Brain microvascular endothelial cell (primary cell): Measurements from ENCODE around the gene ALPL.
A peak's percentile ranks its signal among the peaks of the same experiment; 100 is the strongest.

Source experiments
- DNase-seq: peaks from one replicate; pipeline ENCODE4 v3.0.0-alpha.2; 2020
- H3K27ac ChIP-seq: fragments of 250-450 bp; sonication (Bioruptor Pico); 2 replicates; pipeline ENCODE4 v1.5.1; 2020; ENCODE audit warnings: mild to moderate bottlenecking, moderate library complexity
- H3K27me3 ChIP-seq: fragments of 250-450 bp; sonication (Bioruptor Pico); replicated peaks from 2 replicates; pipeline ENCODE4 v1.5.1; 2020; ENCODE audit warnings: mild to moderate bottlenecking
- H3K36me3 ChIP-seq: fragments of 250-450 bp; sonication (Bioruptor Pico); replicated peaks from 2 replicates; pipeline ENCODE4 v1.5.1; 2020; ENCODE audit warnings: mild to moderate bottlenecking
- H3K4me3 ChIP-seq: 2 replicates; pipeline ENCODE4 v1.5.1; 2011; ENCODE audit warnings: low read depth, mild to moderate bottlenecking, control low read depth, low read length, moderate library complexity
- in situ Hi-C: cut with HindIII; loops from 2 replicates; pipeline ENCODE4 v1.10.0; 2017; ENCODE audit warnings: low sequenced_read_pairs, low pct_ligation_motif_present
- TF ChIP-seq, protein P1 (sequence below): IDR thresholded peaks from 2 replicates; pipeline ENCODE4 v1.5.1; 2011; ENCODE audit warnings: low read depth, mild to moderate bottlenecking, moderate library complexity, low read length, control low read depth, inconsistent platforms; ENCODE audit errors: missing control alignments

The ALPL gene

DNA sequence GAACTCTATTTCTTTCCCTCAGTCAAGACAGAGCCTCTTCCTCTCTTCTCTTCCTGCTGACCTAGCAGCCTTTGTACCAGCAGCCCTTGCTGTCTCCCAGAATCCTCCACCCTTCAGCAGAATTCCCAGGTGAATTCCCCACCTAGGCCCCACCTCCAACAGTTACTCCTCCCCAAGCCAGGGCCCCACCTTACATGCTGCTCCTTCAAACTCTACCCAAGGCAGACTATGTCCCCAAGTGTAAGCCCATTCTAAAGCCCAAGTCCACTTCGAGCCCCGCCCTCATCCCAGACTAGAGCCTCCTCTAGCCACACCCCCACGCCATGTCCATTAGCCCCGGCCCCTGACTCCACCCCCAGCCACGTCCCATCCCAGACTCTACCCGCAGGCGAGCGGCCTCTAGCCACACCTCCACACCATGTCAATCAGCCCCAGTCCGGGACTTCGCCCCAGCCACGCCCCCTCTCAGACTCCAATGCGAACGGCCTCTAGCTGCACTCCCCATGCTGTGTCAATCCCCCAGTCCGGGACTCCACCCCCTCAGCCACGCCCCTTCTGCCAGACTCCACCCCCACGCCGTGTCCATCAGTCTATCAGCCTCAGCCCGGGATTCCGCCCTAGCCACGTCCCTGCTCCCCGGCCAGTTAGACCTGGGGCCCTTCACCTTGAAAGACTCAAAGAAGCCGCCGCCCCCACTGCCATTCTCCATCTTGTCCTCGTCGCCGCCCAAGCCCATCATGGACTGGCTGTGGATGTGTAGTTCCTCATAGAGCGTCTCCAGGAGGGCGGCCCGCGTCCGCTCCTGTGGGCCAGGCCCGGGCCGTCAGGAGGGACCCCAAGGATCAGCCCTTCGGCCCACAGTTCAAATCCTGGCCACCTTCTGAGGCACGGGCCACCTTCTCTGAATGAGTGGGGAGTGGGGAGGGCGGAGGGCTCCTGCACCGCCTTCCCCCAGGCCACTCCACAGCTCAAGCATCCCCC lies 98.6 kb downstream of the ALPL start:
- TF ChIP-seq, protein P1, sequence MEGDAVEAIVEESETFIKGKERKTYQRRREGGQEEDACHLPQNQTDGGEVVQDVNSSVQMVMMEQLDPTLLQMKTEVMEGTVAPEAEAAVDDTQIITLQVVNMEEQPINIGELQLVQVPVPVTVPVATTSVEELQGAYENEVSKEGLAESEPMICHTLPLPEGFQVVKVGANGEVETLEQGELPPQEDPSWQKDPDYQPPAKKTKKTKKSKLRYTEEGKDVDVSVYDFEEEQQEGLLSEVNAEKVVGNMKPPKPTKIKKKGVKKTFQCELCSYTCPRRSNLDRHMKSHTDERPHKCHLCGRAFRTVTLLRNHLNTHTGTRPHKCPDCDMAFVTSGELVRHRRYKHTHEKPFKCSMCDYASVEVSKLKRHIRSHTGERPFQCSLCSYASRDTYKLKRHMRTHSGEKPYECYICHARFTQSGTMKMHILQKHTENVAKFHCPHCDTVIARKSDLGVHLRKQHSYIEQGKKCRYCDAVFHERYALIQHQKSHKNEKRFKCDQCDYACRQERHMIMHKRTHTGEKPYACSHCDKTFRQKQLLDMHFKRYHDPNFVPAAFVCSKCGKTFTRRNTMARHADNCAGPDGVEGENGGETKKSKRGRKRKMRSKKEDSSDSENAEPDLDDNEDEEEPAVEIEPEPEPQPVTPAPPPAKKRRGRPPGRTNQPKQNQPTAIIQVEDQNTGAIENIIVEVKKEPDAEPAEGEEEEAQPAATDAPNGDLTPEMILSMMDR = no peak
- peaks cover 2% of the 10 kb centered on the region for H3K27me3 ChIP-seq
- H3K36me3 ChIP-seq = no peaks in the 10 kb centered on the region
- peak; percentile 95 for DNase-seq
- H3K27ac ChIP-seq = no peak overlapping the region
- peak overlapping the region; percentile 20 for H3K4me3 ChIP-seq
- in situ Hi-C loops = no loop called here

DNA sequence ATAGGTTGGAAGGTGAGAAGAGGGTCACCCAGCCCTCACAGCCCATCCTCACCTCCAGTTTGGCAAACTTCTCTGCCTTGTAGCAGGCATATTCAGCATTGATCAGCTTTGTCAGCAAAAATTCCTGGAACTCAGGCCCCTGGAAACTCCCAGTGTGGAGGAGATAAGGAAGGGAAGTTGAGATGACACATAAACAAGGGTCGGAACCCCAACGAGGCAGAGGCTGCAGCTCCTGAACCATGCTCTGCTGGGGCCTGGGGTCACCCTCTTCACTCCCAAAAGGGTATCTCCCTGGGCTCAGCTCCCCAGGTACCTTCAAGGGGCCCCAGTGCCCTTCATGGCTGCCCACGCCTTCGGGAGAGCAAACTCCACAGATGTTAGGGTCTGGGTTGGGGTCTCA lies 99.6 kb downstream of the ALPL start:
- Histone ChIP-seq H3K27me3 (peaks cover 5% of the 10 kb centered on the region), H3K36me3 (no peaks in the 10 kb centered on the region), H3K4me3 (no peak overlapping the region), H3K27ac (no peak overlapping the region)
- TF ChIP-seq, protein P1 = no peak
- DNase-seq = no peak
- in situ Hi-C loops = no loop called here

- Histone ChIP-seq H3K27me3 (peaks cover 5% of the 10 kb centered on the region), H3K36me3 (no peaks in the 10 kb centered on the region), H3K4me3 (no peak overlapping the region), H3K27ac (no peak overlapping the region)
- in situ Hi-C loops = no loop called here
- TF ChIP-seq, protein P1 = no peak
- no peak for DNase-seq
Measured at GRCh38 chr1:21610027-21610426, 100.8 kb downstream of the ALPL start.

GRCh38 chr1:21610989-21611785 lies 102.0 kb downstream of the ALPL start:
- TF ChIP-seq, protein P1 = no peak
- Histone ChIP-seq H3K27me3 (peaks cover 5% of the 10 kb centered on the region), H3K36me3 (no peaks in the 10 kb centered on the region), H3K27ac (no peak overlapping the region), H3K4me3 (no peak overlapping the region)
- in situ Hi-C loops = no loop called here
- no peak for DNase-seq

DNA sequence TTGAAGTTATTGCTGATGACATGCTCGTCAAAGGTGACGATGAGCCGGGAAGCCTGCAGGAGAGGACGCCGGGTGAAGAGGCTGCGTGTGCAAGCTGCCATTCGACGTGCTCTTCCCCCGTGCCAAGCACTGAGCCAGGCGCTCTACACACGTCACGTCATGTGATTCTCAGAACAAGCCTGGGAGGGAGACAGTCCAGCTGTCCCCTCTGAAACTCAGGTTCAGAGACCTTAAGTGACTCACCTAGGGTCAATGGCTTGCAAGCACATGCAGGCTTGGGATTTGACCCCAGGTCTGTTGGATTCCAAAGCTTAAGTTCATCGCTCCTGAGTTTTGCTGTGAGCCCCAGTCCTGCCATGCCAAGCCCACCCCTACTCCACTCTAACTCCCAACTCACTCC lies 102.8 kb downstream of the ALPL start:
- Histone ChIP-seq H3K27me3 (peaks cover 5% of the 10 kb centered on the region), H3K27ac (no peak overlapping the region), H3K36me3 (no peaks in the 10 kb centered on the region), H3K4me3 (no peak overlapping the region)
- TF ChIP-seq, protein P1 = no peak
- in situ Hi-C loops = no loop called here
- no peak for DNase-seq
